CD4-positive, alpha-beta T cell treated with Interleukin-4 for 1 hour (primary cell): ENCODE data around the gene TMEM108.
A peak's percentile ranks its signal among the peaks of the same experiment; 100 is the strongest.

Experiments
- DNase-seq, 2 donors: peaks; one replicate each; pipeline ENCODE4 v3.0.0-alpha.2; 2020 to 2022

TMEM108 gene

GRCh38 chr3:133168025-133168401 lies 129.8 kb downstream of the TMEM108 start:
- no peak for DNase-seq

- DNase-seq: no peak
These were observed 131.3 kb downstream of the TMEM108 start for GRCh38 chr3:133169331-133170068.

GRCh38 chr3:133171831-133172230 lies 133.6 kb downstream of the TMEM108 start:
- DNase-seq: no peak

GRCh38 chr3:133181392-133182150 lies 143.4 kb downstream of the TMEM108 start:
- DNase-seq: no peak

GRCh38 chr3:133187870-133188379 lies 149.7 kb downstream of the TMEM108 start:
- DNase-seq: no peak

- no peak for DNase-seq
These were observed 150.8 kb downstream of the TMEM108 start for GRCh38 chr3:133188996-133189395.

GRCh38 chr3:133189893-133190292 lies 151.7 kb downstream of the TMEM108 start:
- no peak for DNase-seq

- DNase-seq: no peak
These were observed 153.6 kb downstream of the TMEM108 start for GRCh38 chr3:133191818-133192217.

- no peak for DNase-seq
These were observed 154.3 kb downstream of the TMEM108 start for GRCh38 chr3:133192363-133192945.

- no peak for DNase-seq
These were observed 154.8 kb downstream of the TMEM108 start for GRCh38 chr3:133192967-133193366.

GRCh38 chr3:133196527-133196926 lies 158.3 kb downstream of the TMEM108 start:
- DNase-seq: no peak

- DNase-seq: no peak
These were observed 159.4 kb downstream of the TMEM108 start for GRCh38 chr3:133197619-133198018.

- DNase-seq: no peak
These were observed 168.7 kb downstream of the TMEM108 start for GRCh38 chr3:133206921-133207320.

- no peak for DNase-seq
These were observed 170.0 kb downstream of the TMEM108 start for GRCh38 chr3:133208184-133208583.

GRCh38 chr3:133209871-133210550 lies 171.8 kb downstream of the TMEM108 start:
- no peak for DNase-seq

- DNase-seq: no peak
These were observed 172.5 kb downstream of the TMEM108 start for GRCh38 chr3:133210656-133211055.

- DNase-seq: peak in 1 of 2 donors; percentile 4
These were observed 173.3 kb downstream of the TMEM108 start for GRCh38 chr3:133211449-133211848.

GRCh38 chr3:133211856-133212255 lies 173.7 kb downstream of the TMEM108 start:
- no peak for DNase-seq

GRCh38 chr3:133213937-133214336 lies 175.7 kb downstream of the TMEM108 start:
- DNase-seq: no peak

- no peak for DNase-seq
These were observed 189.6 kb downstream of the TMEM108 start for GRCh38 chr3:133227813-133228212.

GRCh38 chr3:133230195-133230594 lies 192.0 kb downstream of the TMEM108 start:
- no peak for DNase-seq

- no peak for DNase-seq
These were observed 198.7 kb downstream of the TMEM108 start for GRCh38 chr3:133236901-133237300.

GRCh38 chr3:133237380-133237779 lies 199.2 kb downstream of the TMEM108 start:
- DNase-seq: no peak
